H1 (cell line): ENCODE measurements around the gene SNX20.

Experiments used
- CTCF ChIP-seq, 3 experiments: IDR thresholded peaks; 1 replicate in 2 of 3; 2 replicates in 1 of 3; pipeline versions ENCODE4 v1.5.1 to v1.6.1; 2011; ENCODE audit warnings: low read length in 3 of 3, mild to moderate bottlenecking in 3 of 3, inconsistent platforms in 2 of 3, low read depth in 1 of 3, moderate library complexity in 1 of 3; ENCODE audit not compliant: insufficient read depth in 1 of 3; ENCODE audit errors: control extremely low read depth in 1 of 3
- MAFK ChIP-seq: IDR thresholded peaks from 2 replicates; pipeline ENCODE4 v1.6.1; 2012; ENCODE audit warnings: low read depth, mild to moderate bottlenecking, improper control_type of control experiment, low read length
- ZNF274 ChIP-seq: IDR thresholded peaks from 2 replicates; pipeline ENCODE4 v1.7.0; 2012; ENCODE audit warnings: low read length, borderline replicate concordance; ENCODE audit errors: extremely low read depth

- TF ChIP-seq CTCF (IDR thresholded peaks at IDR 0.05; ENCODE audit: control extremely low read depth in 1 of 3, insufficient read depth in 1 of 3, low read depth in 1 of 3, low read length in 3 of 3) (no peak), ZNF274 (no peak), MAFK (no peak)
Observed at GRCh38 chr16:50712956-50713355, 31.8 kb upstream of the SNX20 start.
